C4-2B (cell line): ENCODE measurements around the gene DACT1.

ENCODE experiments used
- ZFX ChIP-seq: fragments of 450-650 bp; IDR thresholded peaks from 2 replicates; pipeline ENCODE4 v1.6.1; 2017
- TF ChIP-seq, protein P1 (sequence below): fragments of 450-650 bp; conservative IDR thresholded peaks from 2 replicates; pipeline ENCODE4 v1.5.1; 2017; ENCODE audit warnings: mild to moderate bottlenecking

DNA sequence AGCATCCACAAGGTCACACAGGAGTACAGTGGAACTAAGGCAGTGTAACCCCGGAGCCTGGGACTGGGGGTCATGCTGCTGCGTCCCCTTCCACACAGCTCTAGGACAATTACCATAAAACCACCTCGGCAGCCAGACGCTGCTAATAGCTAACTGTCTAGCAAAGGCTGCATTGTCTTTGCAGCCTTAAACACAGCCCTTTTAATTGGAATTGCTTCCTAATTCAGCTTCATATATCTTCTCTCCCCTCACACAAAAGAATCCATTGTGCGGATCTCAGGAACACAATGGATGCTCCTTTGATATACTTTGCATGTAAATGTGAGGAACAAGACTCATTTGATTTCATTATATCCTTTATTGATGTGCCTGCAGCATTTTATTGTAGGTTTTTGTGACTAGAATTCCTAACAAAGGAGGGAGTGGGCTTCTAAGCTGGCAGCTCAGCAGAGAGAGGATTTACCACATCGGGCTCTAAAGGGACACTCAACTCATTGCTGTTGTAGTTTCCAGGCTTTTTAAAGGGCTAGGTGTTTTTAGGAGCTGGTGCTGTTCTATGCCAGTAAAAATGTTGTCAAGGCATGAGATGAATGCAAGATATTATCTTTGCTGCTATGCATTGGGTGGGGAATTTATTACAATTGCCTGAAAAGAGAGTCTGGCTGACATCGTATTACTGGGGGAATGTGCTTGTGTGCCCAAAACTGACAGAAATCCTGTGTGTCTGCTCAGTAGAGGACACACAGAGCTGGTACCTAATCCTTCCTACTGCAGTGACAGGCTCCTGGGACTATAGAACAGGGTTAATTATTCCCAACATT lies 30.4 kb upstream of the DACT1 start:
- TF ChIP-seq, protein P1, sequence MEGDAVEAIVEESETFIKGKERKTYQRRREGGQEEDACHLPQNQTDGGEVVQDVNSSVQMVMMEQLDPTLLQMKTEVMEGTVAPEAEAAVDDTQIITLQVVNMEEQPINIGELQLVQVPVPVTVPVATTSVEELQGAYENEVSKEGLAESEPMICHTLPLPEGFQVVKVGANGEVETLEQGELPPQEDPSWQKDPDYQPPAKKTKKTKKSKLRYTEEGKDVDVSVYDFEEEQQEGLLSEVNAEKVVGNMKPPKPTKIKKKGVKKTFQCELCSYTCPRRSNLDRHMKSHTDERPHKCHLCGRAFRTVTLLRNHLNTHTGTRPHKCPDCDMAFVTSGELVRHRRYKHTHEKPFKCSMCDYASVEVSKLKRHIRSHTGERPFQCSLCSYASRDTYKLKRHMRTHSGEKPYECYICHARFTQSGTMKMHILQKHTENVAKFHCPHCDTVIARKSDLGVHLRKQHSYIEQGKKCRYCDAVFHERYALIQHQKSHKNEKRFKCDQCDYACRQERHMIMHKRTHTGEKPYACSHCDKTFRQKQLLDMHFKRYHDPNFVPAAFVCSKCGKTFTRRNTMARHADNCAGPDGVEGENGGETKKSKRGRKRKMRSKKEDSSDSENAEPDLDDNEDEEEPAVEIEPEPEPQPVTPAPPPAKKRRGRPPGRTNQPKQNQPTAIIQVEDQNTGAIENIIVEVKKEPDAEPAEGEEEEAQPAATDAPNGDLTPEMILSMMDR = no peak
- no peak for TF ChIP-seq ZFX
